ENCODE results near the gene PXYLP1. TPM values are rescaled to one million over a fixed set of nuclear protein-coding genes. Genes with fewer than 3 reads are reported as not detected.

PXYLP1 gene
- polyA plus RNA-seq, 1 experiment, result 11.2 TPM

GRCh38 chr3:141249041-141249440, 17.4 kb downstream of the PXYLP1 start:
- H3K27me3 ChIP-seq (ENCODE audit: control insufficient read depth, insufficient read depth, low read length), result no peaks in the 10 kb centered on the region; the same call in 1 of the 2 replicates

GRCh38 chr3:141250342-141250741, 18.7 kb downstream of the PXYLP1 start:
- no peak for TF ChIP-seq CTCF (IDR thresholded peaks at IDR 0.05; ENCODE audit: insufficient read depth, low read depth, low read length)
- CTCF ChIA-PET, result interaction anchor here (1.1 kb wide), 1 partner anchor 16 kb away, joined by 4 read pairs; no protein-coding TSS in a partner anchor
- H3K4me3 ChIP-seq (ENCODE audit: low read depth, low read length), result no peak overlapping the region
- H3K27me3 ChIP-seq (ENCODE audit: control insufficient read depth, insufficient read depth, low read length), result no peaks in the 10 kb centered on the region; the same call in 1 of the 2 replicates
- DNase-seq (ENCODE audit: low read depth), result no peak
- POLR2A ChIA-PET, result no interaction called here
- H3K36me3 ChIP-seq (ENCODE audit: control insufficient read depth, insufficient read depth, low read length), result no peaks in the 10 kb centered on the region

More at GRCh38 chr3:141249041-141249440, 17.4 kb downstream of the PXYLP1 start:
- Histone ChIP-seq H3K36me3 (ENCODE audit: control insufficient read depth, insufficient read depth, low read length) (no peaks in the 10 kb centered on the region), H3K4me3 (ENCODE audit: low read depth, low read length) (no peak overlapping the region)
- ChIA-PET CTCF (interaction anchor here (2.6 kb wide), 1 partner anchor 16 kb away, joined by 15 read pairs; the partner anchor contains the start of gene PXYLP1), POLR2A (no interaction called here)
- DNase-seq (ENCODE audit: low read depth), result no peak
- no peak for TF ChIP-seq CTCF (IDR thresholded peaks at IDR 0.05; ENCODE audit: insufficient read depth, low read depth, low read length)

- CTCF ChIA-PET, result interaction anchor here (1.1 kb wide), 1 partner anchor 17 kb away, joined by 4 read pairs; no protein-coding TSS in a partner anchor
- Histone ChIP-seq H3K4me3 (ENCODE audit: low read depth, low read length) (no peak overlapping the region), H3K27me3 (ENCODE audit: control insufficient read depth, insufficient read depth, low read length) (no peaks in the 10 kb centered on the region; the same call in 1 of the 2 replicates), H3K36me3 (ENCODE audit: control insufficient read depth, insufficient read depth, low read length) (no peaks in the 10 kb centered on the region)
- POLR2A ChIA-PET, result no interaction called here
- TF ChIP-seq CTCF (IDR thresholded peaks at IDR 0.05; ENCODE audit: insufficient read depth, low read depth, low read length), result no peak
- DNase-seq (ENCODE audit: low read depth), result no peak
Observed at GRCh38 chr3:141250828-141251227, 19.2 kb downstream of the PXYLP1 start.

GRCh38 chr3:141253326-141253725, 21.7 kb downstream of the PXYLP1 start:
- CTCF ChIA-PET, result interaction anchor here (0.8 to 2.2 kb wide), 2 partner anchors 9 to 22 kb away, joined by 3 to 5 read pairs; partner anchors contain the start of gene PXYLP1
- no peak for DNase-seq (ENCODE audit: low read depth)
- Histone ChIP-seq H3K36me3 (ENCODE audit: control insufficient read depth, insufficient read depth, low read length) (no peaks in the 10 kb centered on the region), H3K27me3 (ENCODE audit: control insufficient read depth, insufficient read depth, low read length) (no peaks in the 10 kb centered on the region; the same call in 1 of the 2 replicates), H3K4me3 (ENCODE audit: low read depth, low read length) (no peak overlapping the region)
- no peak for TF ChIP-seq CTCF (IDR thresholded peaks at IDR 0.05; ENCODE audit: insufficient read depth, low read depth, low read length)
- POLR2A ChIA-PET, result no interaction called here

- DNase-seq (ENCODE audit: low read depth), result no peak
- CTCF ChIA-PET, result interaction anchor here (2.2 to 2.8 kb wide), 2 partner anchors 13 to 22 kb away, joined by 5 to 8 read pairs; partner anchors contain the start of gene PXYLP1
- H3K36me3 ChIP-seq (ENCODE audit: control insufficient read depth, insufficient read depth, low read length), result no peaks in the 10 kb centered on the region
- H3K27me3 ChIP-seq (ENCODE audit: control insufficient read depth, insufficient read depth, low read length), result no peaks in the 10 kb centered on the region; the same call in 1 of the 2 replicates
- TF ChIP-seq CTCF (IDR thresholded peaks at IDR 0.05; ENCODE audit: insufficient read depth, low read depth, low read length), result no peak
- H3K4me3 ChIP-seq (ENCODE audit: low read depth, low read length), result no peak overlapping the region
- POLR2A ChIA-PET, result no interaction called here
Observed at GRCh38 chr3:141253811-141254210, 22.2 kb downstream of the PXYLP1 start.
